H1 (cell line): ENCODE data around the gene ARMH3. TPM values are rescaled to one million over a fixed set of nuclear protein-coding genes. Genes with fewer than 3 reads are reported as not detected.

Experiments used
- ATF3 ChIP-seq: IDR thresholded peaks from 2 replicates; pipeline ENCODE4 v1.6.1; 2011; ENCODE audit warnings: low read depth, mild to moderate bottlenecking, low read length; ENCODE audit not compliant: insufficient read depth
- polyA plus RNA-seq, 7 experiments: library from polyadenylated mRNA; depleted of rRNA in 3 of 7; stranded (reverse) in 5 of 7; unstranded in 2 of 7; fragments of >200 nt in 5 of 7; fragments of 200-250 nt in 2 of 7; gene quantifications; 1 replicate in 5 of 7; 2 replicates in 1 of 7; 4 replicates in 1 of 7; pipeline versions ENCODE4 v1.2.1 to v1.2.3, GENCODE V29; 2011 to 2013; ENCODE audit warnings: missing spikeins in 2 of 7, mixed read lengths in 2 of 7
- total RNA-seq: library from RNA; stranded (reverse); fragmentation: NEBNext Ultra II Directional; extraction: Animal tissue kit (Norgen Biotek cat#: 25700); gene quantifications from 2 replicates; pipeline ENCODE4 v1.2.1, GENCODE V29; 2021

Gene ARMH3
- total and polyA plus RNA-seq, 2 of the 8 experiments (the other 6 are each of a cell fraction or from before 2014, with no cell fraction given), result 11.6 to 18.3 TPM

- no peak for TF ChIP-seq ATF3
These were observed at the start of gene ARMH3 (continued) for GRCh38 chr10:102055647-102056419.
